ENCODE data around the gene SPATA1. TPM values are rescaled to one million over a fixed set of nuclear protein-coding genes. Genes with fewer than 3 reads are reported as not detected.

SPATA1 gene
- total and polyA plus RNA-seq, 2 of the 8 experiments (the other 6 are each of a cell fraction or from before 2014, with no cell fraction given) = 0.51 to 1.1 TPM

GRCh38 chr1:84493747-84494146, 12.4 kb upstream of the SPATA1 start (continued):
- no peak for TF ChIP-seq CHD7 (IDR thresholded peaks at IDR 0.05; ENCODE audit: insufficient replicate concordance, low read length)
- TF ChIP-seq NANOG (IDR thresholded peaks at IDR 0.05; ENCODE audit: insufficient read depth, low read depth, low read length, poor library complexity, severe bottlenecking) = no peak
- TF ChIP-seq ASH2L (IDR thresholded peaks at IDR 0.05; ENCODE audit: low read length) = no peak
- no peak for TF ChIP-seq JUND (IDR thresholded peaks at IDR 0.05; ENCODE audit: low read length)
- no peak for TF ChIP-seq TEAD4 (IDR thresholded peaks at IDR 0.05; ENCODE audit: low read depth, low read length)
- no peak for TF ChIP-seq POLR2AphosphoS5 (IDR thresholded peaks at IDR 0.05; ENCODE audit: low read depth, low read length)
- no peak for TF ChIP-seq CBX8 (IDR thresholded peaks at IDR 0.05; ENCODE audit: borderline replicate concordance, low read depth, low read length)
- no peak for TF ChIP-seq RBBP5 (IDR thresholded peaks at IDR 0.05; ENCODE audit: borderline replicate concordance, low read depth, low read length)
